GM12875 (cell line): ENCODE measurements around the gene ATP2B1.

Experiments used
- H3K4me3 ChIP-seq: one replicate; pipeline ENCODE4 v1.5.1; 2011; ENCODE audit warnings: low read depth, low read length, control low read depth
- TF ChIP-seq, protein P1 (sequence below): IDR thresholded peaks from 2 replicates; pipeline ENCODE4 v1.5.1; 2011; ENCODE audit warnings: low read depth, mild to moderate bottlenecking, control low read depth, inconsistent platforms, low read length, moderate library complexity, borderline replicate concordance; ENCODE audit not compliant: insufficient read depth

The ATP2B1 gene

GRCh38 chr12:89706986-89707702 is 1.5 kb downstream of the ATP2B1 start:
- TF ChIP-seq, protein P1, sequence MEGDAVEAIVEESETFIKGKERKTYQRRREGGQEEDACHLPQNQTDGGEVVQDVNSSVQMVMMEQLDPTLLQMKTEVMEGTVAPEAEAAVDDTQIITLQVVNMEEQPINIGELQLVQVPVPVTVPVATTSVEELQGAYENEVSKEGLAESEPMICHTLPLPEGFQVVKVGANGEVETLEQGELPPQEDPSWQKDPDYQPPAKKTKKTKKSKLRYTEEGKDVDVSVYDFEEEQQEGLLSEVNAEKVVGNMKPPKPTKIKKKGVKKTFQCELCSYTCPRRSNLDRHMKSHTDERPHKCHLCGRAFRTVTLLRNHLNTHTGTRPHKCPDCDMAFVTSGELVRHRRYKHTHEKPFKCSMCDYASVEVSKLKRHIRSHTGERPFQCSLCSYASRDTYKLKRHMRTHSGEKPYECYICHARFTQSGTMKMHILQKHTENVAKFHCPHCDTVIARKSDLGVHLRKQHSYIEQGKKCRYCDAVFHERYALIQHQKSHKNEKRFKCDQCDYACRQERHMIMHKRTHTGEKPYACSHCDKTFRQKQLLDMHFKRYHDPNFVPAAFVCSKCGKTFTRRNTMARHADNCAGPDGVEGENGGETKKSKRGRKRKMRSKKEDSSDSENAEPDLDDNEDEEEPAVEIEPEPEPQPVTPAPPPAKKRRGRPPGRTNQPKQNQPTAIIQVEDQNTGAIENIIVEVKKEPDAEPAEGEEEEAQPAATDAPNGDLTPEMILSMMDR: no peak
- peak overlapping the region; percentile 98 for H3K4me3 ChIP-seq

DNA sequence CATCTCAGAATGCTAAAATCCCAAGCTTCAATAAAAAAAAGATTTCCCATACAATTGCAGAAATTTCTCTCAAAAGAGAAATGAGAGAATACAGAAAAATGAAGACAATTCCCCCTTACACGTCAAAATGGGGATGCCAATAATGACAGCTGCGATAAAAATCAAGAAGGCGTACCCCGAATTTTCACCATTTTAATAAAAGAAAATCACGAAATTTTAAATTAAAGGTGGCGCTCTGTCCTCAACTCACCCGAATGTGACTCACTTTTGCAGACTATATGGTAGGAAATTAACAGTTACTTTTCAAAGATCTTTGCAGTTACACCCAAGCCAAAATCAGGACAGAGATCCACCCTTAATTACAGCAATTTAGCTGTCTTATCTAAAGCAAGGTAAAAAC is 2.1 kb downstream of the ATP2B1 start:
- H3K4me3 ChIP-seq: peak overlapping the region; percentile 98
- TF ChIP-seq, protein P1: no peak

GRCh38 chr12:89704457-89704856 is 4.2 kb downstream of the ATP2B1 start:
- H3K4me3 ChIP-seq: no peak overlapping the region
- TF ChIP-seq, protein P1: no peak

DNA sequence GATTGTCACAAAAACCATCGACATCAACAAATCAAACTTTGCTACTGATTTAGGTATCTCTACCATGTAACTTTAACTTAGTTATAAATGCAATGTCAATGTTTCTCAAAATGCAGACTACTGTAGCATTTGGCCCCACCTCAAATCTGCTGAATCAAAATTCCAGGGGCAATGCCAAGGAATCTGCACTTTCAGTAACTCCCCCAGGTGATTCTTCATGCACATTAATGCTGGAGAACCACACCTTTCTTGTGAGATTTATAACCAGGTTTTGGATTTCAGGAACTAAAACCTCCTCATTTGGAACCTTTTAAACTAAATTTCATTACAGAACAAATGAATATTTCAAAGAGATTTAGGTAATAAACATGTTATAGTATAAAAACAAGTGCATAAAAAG is 4.9 kb downstream of the ATP2B1 start:
- TF ChIP-seq, protein P1: no peak
- H3K4me3 ChIP-seq: no peak overlapping the region

DNA sequence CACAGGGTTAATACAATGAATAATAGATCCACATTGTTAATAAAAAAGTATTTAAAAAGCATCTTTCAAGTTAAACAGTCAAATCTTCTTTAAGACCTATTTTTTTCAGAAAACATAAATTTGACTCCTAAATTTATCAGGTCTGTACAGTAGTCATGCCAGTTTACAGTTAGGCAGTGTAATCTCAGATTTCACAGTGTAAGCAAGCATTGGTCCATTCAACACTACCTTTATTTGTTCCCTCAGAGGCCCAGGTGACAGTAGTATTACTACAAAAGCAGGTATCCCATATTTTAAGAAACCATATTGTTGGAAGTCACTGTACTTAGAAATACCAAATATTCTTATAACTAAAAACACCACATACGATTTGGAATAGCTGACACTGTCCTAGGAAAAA is 6.1 kb downstream of the ATP2B1 start:
- TF ChIP-seq, protein P1: no peak
- no peak overlapping the region for H3K4me3 ChIP-seq

DNA sequence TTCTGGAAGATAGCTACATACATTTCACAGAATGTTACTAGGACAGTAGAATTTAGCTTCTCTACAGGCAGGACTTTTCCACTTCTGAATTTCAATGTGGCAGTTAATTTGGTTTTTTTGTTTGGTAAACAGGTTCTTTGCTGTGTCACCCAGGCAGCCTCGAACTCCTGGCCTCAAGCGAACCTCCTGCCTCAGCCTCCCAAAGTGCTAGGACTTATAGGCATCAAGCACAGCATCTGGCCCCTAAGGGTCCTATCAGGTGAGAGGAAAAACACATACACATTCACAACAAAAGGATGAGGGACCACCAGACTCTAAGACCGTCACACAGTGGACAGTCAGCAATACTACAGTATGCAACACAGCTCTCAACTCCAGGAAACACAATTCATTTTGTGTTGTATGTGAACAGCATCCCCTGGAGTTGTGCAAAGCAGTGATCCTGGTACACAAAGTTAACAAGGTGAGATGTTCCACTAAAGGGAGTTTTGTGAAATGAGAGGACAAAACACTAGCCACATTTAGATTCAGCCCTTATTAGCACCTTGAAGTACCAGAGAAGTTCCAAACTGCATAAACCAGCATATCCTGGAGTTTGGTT is 6.9 kb downstream of the ATP2B1 start:
- TF ChIP-seq, protein P1: peak; percentile 6; the same call in 1 of the 2 replicates
- no peak overlapping the region for H3K4me3 ChIP-seq
